ENCODE measurements around the gene ERN1.

- TF ChIP-seq CTCF (IDR thresholded peaks at IDR 0.05) = no peak
- no peak for TF ChIP-seq POLR2A (IDR thresholded peaks at IDR 0.05)
Observed at GRCh38 chr17:64004218-64004770, 125.7 kb downstream of the ERN1 start.
